ENCODE measurements around the gene FRMD3.

FRMD3 gene

DNA sequence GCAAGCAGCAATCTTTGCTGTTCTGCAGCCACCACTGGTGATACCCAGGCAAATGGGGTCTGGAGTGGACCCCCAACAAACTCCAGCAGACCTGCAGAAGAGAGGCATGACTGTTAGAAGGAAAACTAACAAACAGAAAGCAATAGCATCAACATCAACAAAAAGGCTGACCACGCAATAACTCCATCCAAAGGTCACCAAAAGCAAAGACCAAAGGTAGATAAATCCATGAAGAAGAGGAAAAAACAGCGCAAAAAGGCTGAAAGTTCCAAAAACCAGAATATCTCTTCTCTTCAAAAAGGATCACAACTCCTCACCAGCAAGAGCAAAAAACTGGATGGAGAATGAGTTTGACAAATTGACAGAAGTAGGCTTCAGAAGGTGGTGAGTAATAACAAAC lies 23.4 kb downstream of the FRMD3 start:
- H3K4me3 ChIP-seq (ENCODE audit: low read length), result no peak overlapping the region
- H2AFZ ChIP-seq (ENCODE audit: low read depth, low read length), result no peak overlapping the region
- no peaks in the 10 kb centered on the region for H3K9me3 ChIP-seq (ENCODE audit: low read length)
- H3K27me3 ChIP-seq (ENCODE audit: insufficient read depth, low read length), result no peaks in the 10 kb centered on the region
- H3K36me3 ChIP-seq (ENCODE audit: insufficient read depth, low read length), result no peaks in the 10 kb centered on the region
- no peaks in the 10 kb centered on the region for H3K4me1 ChIP-seq (ENCODE audit: insufficient read depth, low read length)

DNA sequence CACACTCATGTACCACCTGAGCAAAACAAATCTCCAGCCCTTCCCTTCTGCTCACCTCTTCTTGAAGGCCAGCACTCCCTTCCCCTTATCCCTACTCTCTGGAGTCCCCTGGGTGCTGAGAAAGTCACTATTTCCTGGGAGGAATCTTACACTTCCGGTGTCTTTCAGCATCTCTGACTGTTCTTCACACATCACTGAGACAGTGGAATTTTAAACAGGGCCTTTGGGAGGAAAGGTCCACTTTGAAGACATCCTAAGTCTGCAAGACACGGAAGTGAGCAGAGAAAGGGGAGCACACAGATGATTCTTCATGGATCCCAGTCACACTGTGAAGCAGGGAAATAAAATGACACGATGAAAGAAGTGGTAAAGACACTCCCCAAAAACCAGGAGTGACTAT lies 25.6 kb downstream of the FRMD3 start:
- no peak overlapping the region for H3K4me3 ChIP-seq (ENCODE audit: low read length)
- no peak overlapping the region for H2AFZ ChIP-seq (ENCODE audit: low read depth, low read length)
- H3K4me1 ChIP-seq (ENCODE audit: insufficient read depth, low read length), result peaks cover 6% of the 10 kb centered on the region
- no peaks in the 10 kb centered on the region for H3K9me3 ChIP-seq (ENCODE audit: low read length)
- no peaks in the 10 kb centered on the region for H3K36me3 ChIP-seq (ENCODE audit: insufficient read depth, low read length)
- H3K27me3 ChIP-seq (ENCODE audit: insufficient read depth, low read length), result no peaks in the 10 kb centered on the region

GRCh38 chr9:83511051-83511450 lies 27.1 kb downstream of the FRMD3 start:
- Histone ChIP-seq H3K4me3 (ENCODE audit: low read length) (no peak overlapping the region), H3K36me3 (ENCODE audit: insufficient read depth, low read length) (no peaks in the 10 kb centered on the region), H3K4me1 (ENCODE audit: insufficient read depth, low read length) (peaks cover 6% of the 10 kb centered on the region), H3K9me3 (ENCODE audit: low read length) (no peaks in the 10 kb centered on the region), H3K27me3 (ENCODE audit: insufficient read depth, low read length) (no peaks in the 10 kb centered on the region), H2AFZ (ENCODE audit: low read depth, low read length) (no peak overlapping the region)

GRCh38 chr9:83509402-83509801 lies 28.8 kb downstream of the FRMD3 start:
- no peaks in the 10 kb centered on the region for H3K27me3 ChIP-seq (ENCODE audit: insufficient read depth, low read length)
- H2AFZ ChIP-seq (ENCODE audit: low read depth, low read length), result no peak overlapping the region
- H3K36me3 ChIP-seq (ENCODE audit: insufficient read depth, low read length), result no peaks in the 10 kb centered on the region
- H3K9me3 ChIP-seq (ENCODE audit: low read length), result peaks cover 2% of the 10 kb centered on the region
- no peak overlapping the region for H3K4me3 ChIP-seq (ENCODE audit: low read length)
- H3K4me1 ChIP-seq (ENCODE audit: insufficient read depth, low read length), result peaks cover 6% of the 10 kb centered on the region

DNA sequence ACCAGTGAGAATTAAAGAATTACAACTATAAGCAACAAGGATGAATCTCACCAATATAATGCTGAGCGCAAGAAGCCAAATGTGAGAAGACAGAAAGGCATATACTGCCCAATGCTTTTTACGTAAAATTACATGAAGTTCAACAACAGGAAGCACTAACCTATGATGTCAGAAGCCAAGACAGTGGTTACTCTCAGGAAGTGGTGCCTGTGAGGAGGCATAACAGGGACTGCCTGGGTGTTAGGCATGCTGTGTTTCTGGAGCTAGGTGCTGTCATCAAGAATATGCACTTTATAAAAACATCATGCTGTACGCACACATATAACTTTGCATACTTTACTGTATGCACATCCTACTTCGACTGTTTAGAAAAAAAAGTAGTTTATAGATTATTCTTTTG lies 30.1 kb downstream of the FRMD3 start:
- Histone ChIP-seq H2AFZ (ENCODE audit: low read depth, low read length) (no peak overlapping the region), H3K36me3 (ENCODE audit: insufficient read depth, low read length) (no peaks in the 10 kb centered on the region), H3K4me3 (ENCODE audit: low read length) (no peak overlapping the region)

GRCh38 chr9:83505282-83505681 lies 32.9 kb downstream of the FRMD3 start:
- H3K4me3 ChIP-seq (ENCODE audit: low read length), result no peak overlapping the region
- peaks cover 24% of the 10 kb centered on the region for H3K4me1 ChIP-seq (ENCODE audit: insufficient read depth, low read length)

More for the DNA sequence above, 30.1 kb downstream of the FRMD3 start:
- Histone ChIP-seq H3K27me3 (ENCODE audit: insufficient read depth, low read length) (no peaks in the 10 kb centered on the region), H3K4me1 (ENCODE audit: insufficient read depth, low read length) (peaks cover 6% of the 10 kb centered on the region), H3K9me3 (ENCODE audit: low read length) (peaks cover 2% of the 10 kb centered on the region)

DNA sequence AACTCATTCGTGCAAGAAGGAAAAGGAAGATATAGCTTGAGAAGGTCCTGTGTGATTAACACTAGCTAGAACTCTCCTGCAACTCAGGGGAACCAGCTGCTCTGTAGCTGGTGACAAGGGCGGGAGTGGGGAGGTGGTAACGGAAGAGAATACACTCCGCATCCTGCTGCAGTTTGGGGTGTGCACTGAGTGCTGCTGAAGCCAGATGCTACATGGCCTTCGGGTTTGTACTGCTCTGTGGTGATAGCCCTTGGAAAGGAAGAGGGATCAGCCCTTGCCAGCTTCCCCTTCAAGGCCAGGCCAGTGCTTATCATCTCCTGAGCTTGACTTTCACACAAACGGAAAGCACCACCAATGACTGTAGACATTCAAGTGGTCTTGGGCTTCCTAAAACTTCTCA lies 34.3 kb downstream of the FRMD3 start:
- Histone ChIP-seq H2AFZ (ENCODE audit: low read depth, low read length) (no peak overlapping the region), H3K9me3 (ENCODE audit: low read length) (peaks cover 2% of the 10 kb centered on the region), H3K4me1 (ENCODE audit: insufficient read depth, low read length) (peaks cover 17% of the 10 kb centered on the region), H3K27me3 (ENCODE audit: insufficient read depth, low read length) (no peaks in the 10 kb centered on the region), H3K36me3 (ENCODE audit: insufficient read depth, low read length) (no peaks in the 10 kb centered on the region), H3K4me3 (ENCODE audit: low read length) (no peak overlapping the region)

More at GRCh38 chr9:83505282-83505681, 32.9 kb downstream of the FRMD3 start:
- Histone ChIP-seq H3K9me3 (ENCODE audit: low read length) (peaks cover 2% of the 10 kb centered on the region), H2AFZ (ENCODE audit: low read depth, low read length) (no peak overlapping the region), H3K36me3 (ENCODE audit: insufficient read depth, low read length) (no peaks in the 10 kb centered on the region), H3K27me3 (ENCODE audit: insufficient read depth, low read length) (no peaks in the 10 kb centered on the region)

DNA sequence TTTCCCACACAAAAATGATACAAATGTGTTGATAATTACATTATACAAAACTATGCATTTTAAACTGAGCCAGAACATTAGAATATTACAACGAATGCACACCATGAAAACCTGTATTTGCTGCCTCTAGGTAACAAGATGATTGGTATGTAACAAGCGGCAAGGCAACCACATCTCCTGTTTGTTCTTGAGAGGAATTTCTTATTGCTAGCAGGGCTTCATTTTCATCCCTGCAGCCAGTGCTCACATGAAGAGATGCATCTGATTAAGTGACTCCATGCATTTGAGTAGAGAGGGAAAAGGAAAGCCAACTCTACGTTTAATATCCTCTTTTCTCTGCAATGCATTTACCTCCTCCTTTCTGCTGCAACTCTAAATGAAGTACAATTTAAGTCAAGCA lies 36.6 kb downstream of the FRMD3 start:
- Histone ChIP-seq H3K27me3 (ENCODE audit: insufficient read depth, low read length) (no peaks in the 10 kb centered on the region), H3K36me3 (ENCODE audit: insufficient read depth, low read length) (no peaks in the 10 kb centered on the region), H3K4me3 (ENCODE audit: low read length) (no peak overlapping the region), H2AFZ (ENCODE audit: low read depth, low read length) (peak overlapping the region; percentile 57), H3K9me3 (ENCODE audit: low read length) (peaks cover 2% of the 10 kb centered on the region), H3K4me1 (ENCODE audit: insufficient read depth, low read length) (peaks cover 17% of the 10 kb centered on the region)

DNA sequence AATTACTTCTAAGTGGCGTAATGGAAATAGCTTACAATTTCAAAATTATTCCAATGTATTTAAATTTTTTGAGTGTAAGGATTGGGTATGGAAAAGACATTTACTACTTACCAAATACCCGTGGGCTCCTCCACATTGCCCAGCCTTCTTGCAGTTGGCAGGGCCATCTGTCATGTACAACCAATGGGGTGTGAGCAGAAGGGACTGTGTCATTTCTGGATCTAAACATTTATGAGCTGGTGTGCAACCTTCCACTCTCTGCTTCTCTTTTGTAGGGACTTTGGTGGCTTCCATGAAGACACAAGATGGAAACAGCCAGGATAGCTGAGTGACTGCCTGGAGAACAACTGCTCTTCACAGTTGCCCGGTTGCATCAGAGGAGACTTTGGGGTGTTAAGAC lies 40.8 kb downstream of the FRMD3 start:
- H3K9me3 ChIP-seq (ENCODE audit: low read length), result no peaks in the 10 kb centered on the region
- no peaks in the 10 kb centered on the region for H3K27me3 ChIP-seq (ENCODE audit: insufficient read depth, low read length)
- H3K4me3 ChIP-seq (ENCODE audit: low read length), result no peak overlapping the region

GRCh38 chr9:83491995-83492394 lies 46.2 kb downstream of the FRMD3 start:
- H2AFZ ChIP-seq (ENCODE audit: low read depth, low read length), result no peak overlapping the region
- H3K36me3 ChIP-seq (ENCODE audit: insufficient read depth, low read length), result no peaks in the 10 kb centered on the region
- no peak overlapping the region for H3K4me3 ChIP-seq (ENCODE audit: low read length)
- H3K4me1 ChIP-seq (ENCODE audit: insufficient read depth, low read length), result peaks cover under 1% of the 10 kb centered on the region
- H3K27me3 ChIP-seq (ENCODE audit: insufficient read depth, low read length), result no peaks in the 10 kb centered on the region
- no peaks in the 10 kb centered on the region for H3K9me3 ChIP-seq (ENCODE audit: low read length)

More for the DNA sequence above, 40.8 kb downstream of the FRMD3 start:
- Histone ChIP-seq H3K36me3 (ENCODE audit: insufficient read depth, low read length) (no peaks in the 10 kb centered on the region), H2AFZ (ENCODE audit: low read depth, low read length) (no peak overlapping the region), H3K4me1 (ENCODE audit: insufficient read depth, low read length) (peaks cover 17% of the 10 kb centered on the region)

- no peak overlapping the region for H3K4me3 ChIP-seq (ENCODE audit: low read length)
- H3K36me3 ChIP-seq (ENCODE audit: insufficient read depth, low read length), result no peaks in the 10 kb centered on the region
- no peak overlapping the region for H2AFZ ChIP-seq (ENCODE audit: low read depth, low read length)
- no peaks in the 10 kb centered on the region for H3K9me3 ChIP-seq (ENCODE audit: low read length)
- peaks cover 3% of the 10 kb centered on the region for H3K4me1 ChIP-seq (ENCODE audit: insufficient read depth, low read length)
- H3K27me3 ChIP-seq (ENCODE audit: insufficient read depth, low read length), result no peaks in the 10 kb centered on the region
These were observed 46.8 kb downstream of the FRMD3 start for GRCh38 chr9:83491413-83491812.

- Histone ChIP-seq H3K4me3 (ENCODE audit: low read length) (no peak overlapping the region), H3K27me3 (ENCODE audit: insufficient read depth, low read length) (no peaks in the 10 kb centered on the region), H2AFZ (ENCODE audit: low read depth, low read length) (no peak overlapping the region), H3K4me1 (ENCODE audit: insufficient read depth, low read length) (peaks cover 3% of the 10 kb centered on the region), H3K9me3 (ENCODE audit: low read length) (no peaks in the 10 kb centered on the region), H3K36me3 (ENCODE audit: insufficient read depth, low read length) (no peaks in the 10 kb centered on the region)
These were observed 48.2 kb downstream of the FRMD3 start for GRCh38 chr9:83489961-83490360.

GRCh38 chr9:83484990-83485389 lies 53.2 kb downstream of the FRMD3 start:
- no peak overlapping the region for H2AFZ ChIP-seq (ENCODE audit: low read depth, low read length)
- H3K4me3 ChIP-seq (ENCODE audit: low read length), result no peak overlapping the region
- H3K9me3 ChIP-seq (ENCODE audit: low read length), result no peaks in the 10 kb centered on the region
- no peaks in the 10 kb centered on the region for H3K27me3 ChIP-seq (ENCODE audit: insufficient read depth, low read length)
- peaks cover 3% of the 10 kb centered on the region for H3K4me1 ChIP-seq (ENCODE audit: insufficient read depth, low read length)
- no peaks in the 10 kb centered on the region for H3K36me3 ChIP-seq (ENCODE audit: insufficient read depth, low read length)

DNA sequence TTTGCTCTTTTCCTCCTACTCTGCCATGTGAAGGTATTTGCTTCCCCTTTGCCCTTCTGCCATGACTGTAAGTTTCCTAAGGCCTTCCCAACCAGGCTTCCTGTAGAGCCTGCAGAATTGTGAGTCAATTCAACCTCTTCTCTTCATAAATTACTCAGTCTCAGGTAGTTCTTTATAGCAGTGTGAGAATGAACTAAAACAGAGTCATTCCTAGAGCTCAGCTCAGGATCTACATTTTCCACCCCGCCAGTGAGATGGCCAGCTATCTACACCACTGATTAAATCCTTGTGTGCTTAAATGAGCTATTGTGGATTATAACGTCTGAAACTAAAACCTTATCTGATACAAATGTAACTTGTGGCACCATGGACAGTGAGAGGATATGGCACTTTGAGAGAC lies 55.0 kb downstream of the FRMD3 start:
- no peaks in the 10 kb centered on the region for H3K27me3 ChIP-seq (ENCODE audit: insufficient read depth, low read length)
- no peak overlapping the region for H3K4me3 ChIP-seq (ENCODE audit: low read length)
- no peak overlapping the region for H2AFZ ChIP-seq (ENCODE audit: low read depth, low read length)

More for the DNA sequence above, 55.0 kb downstream of the FRMD3 start:
- no peaks in the 10 kb centered on the region for H3K36me3 ChIP-seq (ENCODE audit: insufficient read depth, low read length)
- no peaks in the 10 kb centered on the region for H3K9me3 ChIP-seq (ENCODE audit: low read length)
- peaks cover 3% of the 10 kb centered on the region for H3K4me1 ChIP-seq (ENCODE audit: insufficient read depth, low read length)
